Smooth muscle cell of bladder (primary cell): ENCODE measurements around the gene SAFB2. TPM values are rescaled to one million over a fixed set of nuclear protein-coding genes. Genes with fewer than 3 reads are reported as not detected.

ENCODE experiments used
- total RNA-seq: library from RNA; depleted of rRNA; stranded (reverse); fragments of >200 nt; gene quantifications from 2 replicates; pipeline ENCODE4 v1.2.3, GENCODE V29; 2014

SAFB2 gene
- 26.5 and 38.3 TPM in 2 replicates for total RNA-seq

GRCh38 chr19:5622465-5623396 is at the start of gene SAFB2, which contains the start of gene SAFB:
SAFB2 (minus strand) TSS chr19:5622776; CDS start chr19:5622715, 61 bp downstream.
SAFB (plus strand) TSS chr19:5623083; CDS start chr19:5623206, 123 bp downstream.

GRCh38 chr19:5567360-5567969 is 55.1 kb downstream of the SAFB2 start, which contains the start of gene TINCR:
TINCR (minus strand) TSS chr19:5567953.

Other genes starting within 250 kb of the SAFB2 start
- not detected in 2 replicates for gene ZNRF4, start 167.4 kb downstream of the SAFB2 start, total RNA-seq
- 0.09 and 0.28 TPM in 2 replicates for gene TINCR, start 54.8 kb downstream of the SAFB2 start, total RNA-seq
- gene SAFB, start 307 bp upstream of the SAFB2 start, total RNA-seq, result 39.3 and 56.0 TPM in 2 replicates
- 41.6 and 47.9 TPM in 2 replicates for gene MICOS13, start 57.7 kb upstream of the SAFB2 start, total RNA-seq
- gene HSD11B1L, start 58.3 kb upstream of the SAFB2 start, total RNA-seq, result 7.8 and 11.3 TPM in 2 replicates
- gene RPL36, start 67.5 kb upstream of the SAFB2 start, total RNA-seq, result 553 and 660 TPM in 2 replicates
- gene LONP1, start 97.4 kb upstream of the SAFB2 start, total RNA-seq, result 128 and 131 TPM in 2 replicates
- not detected in 2 replicates for gene CATSPERD, start 97.9 kb upstream of the SAFB2 start, total RNA-seq
- gene PRR22, start 162.0 kb upstream of the SAFB2 start, total RNA-seq, result 0.14 and 0.28 TPM in 2 replicates
- gene DUS3L, start 168.4 kb upstream of the SAFB2 start, total RNA-seq, result 19.5 and 28.3 TPM in 2 replicates
- gene NRTN, start 182.3 kb upstream of the SAFB2 start, total RNA-seq, result 0.14 and 0.18 TPM in 2 replicates
- not detected in 2 replicates for gene FUT6, start 216.9 kb upstream of the SAFB2 start, total RNA-seq
- not detected in 2 replicates for gene FUT3, start 228.7 kb upstream of the SAFB2 start, total RNA-seq
- not detected in 2 replicates for gene FUT5, start 247.8 kb upstream of the SAFB2 start, total RNA-seq